ENCODE measurements around the gene GPR149. TPM values are rescaled to one million over a fixed set of nuclear protein-coding genes. Genes with fewer than 3 reads are reported as not detected.
"Not testable (repeated sequence)": the region's sequence is repeated elsewhere in the genome, so short reads cannot be mapped to it uniquely, and the experiment has no call there.

The GPR149 gene, protein sequence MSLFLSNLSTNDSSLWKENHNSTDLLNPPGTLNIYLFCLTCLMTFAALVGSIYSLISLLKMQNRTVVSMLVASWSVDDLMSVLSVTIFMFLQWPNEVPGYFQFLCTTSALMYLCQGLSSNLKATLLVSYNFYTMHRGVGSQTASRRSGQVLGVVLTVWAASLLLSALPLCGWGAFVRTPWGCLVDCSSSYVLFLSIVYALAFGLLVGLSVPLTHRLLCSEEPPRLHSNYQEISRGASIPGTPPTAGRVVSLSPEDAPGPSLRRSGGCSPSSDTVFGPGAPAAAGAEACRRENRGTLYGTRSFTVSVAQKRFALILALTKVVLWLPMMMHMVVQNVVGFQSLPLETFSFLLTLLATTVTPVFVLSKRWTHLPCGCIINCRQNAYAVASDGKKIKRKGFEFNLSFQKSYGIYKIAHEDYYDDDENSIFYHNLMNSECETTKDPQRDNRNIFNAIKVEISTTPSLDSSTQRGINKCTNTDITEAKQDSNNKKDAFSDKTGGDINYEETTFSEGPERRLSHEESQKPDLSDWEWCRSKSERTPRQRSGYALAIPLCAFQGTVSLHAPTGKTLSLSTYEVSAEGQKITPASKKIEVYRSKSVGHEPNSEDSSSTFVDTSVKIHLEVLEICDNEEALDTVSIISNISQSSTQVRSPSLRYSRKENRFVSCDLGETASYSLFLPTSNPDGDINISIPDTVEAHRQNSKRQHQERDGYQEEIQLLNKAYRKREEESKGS
- total RNA-seq: not detected

GRCh38 chr3:154430014-154430413 is at the start of gene GPR149:
GPR149 (minus strand) TSS chr3:154430190; CDS start chr3:154429615, 575 bp downstream.
- no peak for DNase-seq (ENCODE audit: low read depth in 2 of 3, low spot score in 2 of 3)

DNA sequence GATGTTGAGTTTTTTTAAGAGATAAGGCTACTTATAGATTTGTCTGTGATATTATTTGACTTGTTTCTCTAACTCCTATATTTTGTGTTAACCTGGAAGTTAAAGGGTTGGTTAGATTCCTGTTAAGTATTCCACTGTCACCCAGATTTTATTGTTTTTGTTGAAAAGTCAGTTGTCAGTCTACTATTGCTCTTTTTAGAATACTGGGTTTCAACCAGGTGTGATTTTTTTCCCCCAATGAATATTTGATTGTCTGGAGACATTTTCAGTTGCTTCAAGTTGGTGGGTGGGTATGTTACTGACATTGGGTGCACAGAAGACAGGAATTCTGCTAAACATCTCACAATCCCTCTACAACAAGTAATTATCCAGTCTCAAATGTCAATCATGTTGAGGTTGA is 43.8 kb upstream of the GPR149 start:
- no peak for DNase-seq (ENCODE audit: low read depth in 2 of 3, low spot score in 2 of 3)

DNA sequence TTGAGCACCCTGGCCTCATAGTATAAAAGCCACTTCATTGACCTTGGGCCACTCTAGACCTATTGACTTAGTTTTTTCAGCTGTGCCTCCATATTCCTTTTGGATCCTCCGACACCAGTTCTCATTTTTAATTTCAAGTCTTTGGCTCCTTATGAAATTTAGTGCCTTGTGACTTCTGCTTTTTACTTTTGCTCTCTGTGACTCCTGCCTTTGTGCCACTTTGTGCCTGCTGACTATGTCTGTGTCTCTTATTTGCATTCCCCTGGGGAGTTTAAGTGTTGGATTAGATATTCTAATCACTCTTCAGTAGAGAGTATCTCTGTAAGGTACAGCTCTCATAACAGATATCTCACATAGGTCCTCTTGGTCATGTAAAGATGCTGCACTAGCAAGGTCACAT is 39.6 kb upstream of the GPR149 start:
- DNase-seq (ENCODE audit: low read depth in 2 of 3, low spot score in 2 of 3): no peak

GRCh38 chr3:154464440-154465190 is 34.6 kb upstream of the GPR149 start:
- DNase-seq (ENCODE audit: low read depth in 2 of 3, low spot score in 2 of 3): no peak

GRCh38 chr3:154458560-154458959 is 28.6 kb upstream of the GPR149 start:
- DNase-seq (ENCODE audit: low read depth in 2 of 3, low spot score in 2 of 3): no peak

DNA sequence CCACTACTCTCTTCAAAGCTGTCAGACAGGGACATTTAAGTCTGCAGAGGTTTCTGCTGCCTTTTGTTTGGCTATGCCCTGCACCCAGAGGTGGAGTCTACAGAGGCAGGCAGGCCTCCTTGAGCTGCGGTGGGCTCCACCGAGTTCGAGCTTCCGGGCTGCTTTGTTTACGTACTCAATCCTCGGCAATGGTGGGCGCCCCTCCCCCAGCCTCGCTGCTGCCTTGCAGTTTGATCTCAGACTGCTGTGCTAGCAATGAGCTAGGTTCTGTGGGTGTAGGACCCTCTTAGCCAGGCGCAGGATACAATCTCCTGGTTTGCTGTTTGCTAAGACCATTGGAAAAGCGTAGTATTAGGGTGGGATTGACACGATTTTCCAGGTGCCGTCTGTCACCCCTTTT is 9.1 kb upstream of the GPR149 start:
- not testable (repeated sequence) for DNase-seq (ENCODE audit: low read depth in 2 of 3, low spot score in 2 of 3)

- DNase-seq (ENCODE audit: low read depth in 2 of 3, low spot score in 2 of 3): no peak
These were observed 1.1 kb upstream of the GPR149 start for GRCh38 chr3:154431043-154431442.

DNA sequence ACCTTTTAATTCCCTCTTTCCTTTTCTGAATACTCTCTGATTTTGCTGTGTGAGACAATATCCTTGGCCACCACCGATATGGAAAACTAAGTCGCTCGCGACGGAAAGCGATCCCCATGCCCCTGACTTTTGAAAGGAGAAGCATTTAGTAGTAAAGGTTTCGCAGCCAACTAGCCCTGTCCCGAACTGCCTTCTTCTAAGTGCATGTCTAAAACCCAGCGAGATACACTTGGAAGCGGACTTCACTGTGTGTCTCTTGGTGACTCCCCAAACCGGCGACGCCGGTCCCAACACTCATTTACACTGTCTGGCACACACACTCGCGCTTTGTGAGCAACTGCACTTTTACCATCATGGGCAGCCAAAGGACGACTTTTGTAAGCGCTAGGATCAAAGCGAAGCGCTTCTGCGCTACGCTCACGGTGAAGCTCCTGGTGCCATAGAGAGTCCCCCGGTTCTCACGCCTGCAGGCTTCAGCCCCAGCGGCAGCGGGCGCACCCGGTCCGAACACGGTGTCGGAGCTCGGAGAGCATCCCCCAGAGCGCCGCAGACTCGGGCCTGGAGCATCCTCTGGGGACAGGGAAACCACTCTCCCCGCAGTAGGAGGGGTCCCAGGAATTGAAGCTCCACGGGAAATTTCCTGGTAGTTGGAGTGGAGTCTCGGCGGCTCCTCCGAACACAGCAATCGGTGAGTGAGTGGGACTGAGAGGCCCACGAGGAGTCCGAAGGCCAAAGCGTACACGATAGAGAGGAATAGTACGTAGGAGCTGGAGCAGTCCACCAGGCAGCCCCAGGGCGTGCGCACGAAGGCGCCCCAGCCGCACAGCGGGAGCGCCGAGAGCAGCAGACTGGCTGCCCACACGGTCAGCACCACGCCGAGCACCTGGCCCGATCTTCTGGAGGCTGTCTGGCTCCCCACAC is 1.4 kb downstream of the GPR149 start:
- DNase-seq (ENCODE audit: low read depth in 2 of 3, low spot score in 2 of 3): peak in 1 of 3 donors; percentile 16

GRCh38 chr3:154427685-154428285 is 2.2 kb downstream of the GPR149 start:
- DNase-seq (ENCODE audit: low read depth in 2 of 3, low spot score in 2 of 3): no peak

DNA sequence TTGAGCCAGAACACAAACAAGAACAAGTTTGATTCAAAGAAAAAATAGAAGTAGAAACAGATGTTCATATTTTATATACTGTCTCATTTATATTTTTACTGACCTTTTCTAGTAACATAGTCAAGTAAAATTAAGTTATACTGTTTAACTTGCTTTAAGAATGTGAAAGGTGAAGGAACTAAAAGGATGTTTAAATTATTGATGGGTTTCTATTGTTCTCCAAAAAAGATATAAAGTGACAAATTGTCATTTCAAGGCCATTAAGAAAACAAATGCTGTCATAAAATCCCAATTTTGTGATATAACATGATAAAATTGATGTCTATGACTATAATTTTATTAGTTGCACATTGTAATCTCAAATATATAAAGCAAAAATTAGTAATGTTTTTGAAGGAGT is 7.3 kb downstream of the GPR149 start:
- no peak for DNase-seq (ENCODE audit: low read depth in 2 of 3, low spot score in 2 of 3)

DNA sequence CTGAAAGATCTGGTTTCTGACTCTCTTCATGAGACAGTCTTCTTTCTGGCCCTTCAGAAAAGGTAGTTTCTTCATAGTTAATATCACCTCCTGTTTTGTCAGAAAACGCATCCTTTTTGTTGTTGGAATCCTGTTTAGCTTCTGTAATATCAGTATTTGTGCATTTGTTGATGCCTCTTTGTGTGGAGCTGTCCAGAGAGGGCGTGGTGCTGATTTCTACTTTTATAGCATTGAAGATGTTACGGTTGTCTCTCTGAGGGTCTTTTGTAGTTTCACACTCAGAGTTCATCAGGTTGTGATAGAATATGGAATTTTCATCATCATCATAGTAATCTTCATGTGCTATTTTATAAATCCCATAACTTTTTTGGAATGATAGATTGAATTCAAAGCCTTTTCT is 8.9 kb downstream of the GPR149 start:
- DNase-seq (ENCODE audit: low read depth in 2 of 3, low spot score in 2 of 3): peak in 1 of 3 donors; percentile 53

DNA sequence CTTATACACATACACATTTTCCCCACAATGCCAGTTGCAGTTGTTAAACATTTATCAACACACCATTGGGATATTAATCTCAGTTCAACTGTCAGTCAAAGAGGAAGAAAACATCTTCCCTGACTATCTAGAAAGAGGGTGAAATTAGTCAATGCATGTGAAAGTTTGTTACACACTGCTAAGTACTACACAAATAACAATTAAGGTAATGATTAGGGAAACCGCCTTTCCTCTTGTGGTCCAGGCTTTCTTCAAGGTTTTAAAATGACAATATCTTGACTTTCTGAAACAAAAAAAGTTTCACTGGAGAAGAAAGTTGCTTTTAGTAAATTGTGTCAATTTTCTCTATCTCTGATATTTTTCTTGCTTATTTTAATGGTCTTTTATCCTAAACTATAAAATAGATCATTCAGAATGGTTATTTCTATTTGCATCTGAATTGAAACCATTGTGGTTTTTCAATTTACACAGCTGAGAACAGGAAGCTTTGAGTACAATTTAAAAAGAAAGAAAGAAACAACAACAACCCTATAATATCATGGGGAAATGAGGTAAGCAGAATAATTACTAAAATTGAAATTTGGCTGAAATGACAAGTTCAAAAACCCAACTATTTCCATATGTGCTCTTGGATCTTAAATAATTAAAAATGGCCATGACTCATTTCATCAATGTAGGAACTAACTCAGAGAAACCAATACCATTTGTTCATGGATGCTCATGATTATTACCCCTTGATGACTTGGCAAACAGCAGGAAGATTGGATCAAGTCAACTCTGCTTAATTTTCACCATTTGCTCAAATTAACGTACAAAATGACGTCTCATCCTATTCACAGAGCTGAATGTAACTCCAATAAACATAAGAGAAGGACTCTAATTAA is 31.7 kb downstream of the GPR149 start:
- no peak for DNase-seq (ENCODE audit: low read depth in 2 of 3, low spot score in 2 of 3)

DNA sequence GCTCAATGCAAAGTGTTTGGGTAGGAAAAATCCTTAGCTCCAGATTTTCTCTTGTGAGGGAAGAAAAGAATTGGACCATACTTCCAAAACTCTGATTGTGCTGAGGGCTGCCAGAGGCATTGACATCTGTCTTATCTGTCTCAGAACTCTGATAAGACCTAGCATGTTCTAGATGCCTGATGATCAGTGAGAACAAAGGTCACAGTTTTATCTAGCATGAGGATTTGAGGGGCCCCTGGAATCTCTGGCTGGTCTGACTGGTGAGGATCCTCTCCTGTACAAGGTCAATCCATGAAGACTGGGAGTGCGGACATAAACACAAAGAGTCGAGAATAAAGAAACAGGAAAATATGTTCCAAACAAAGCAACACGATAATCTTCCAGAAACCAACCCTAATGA is 40.1 kb downstream of the GPR149 start:
- DNase-seq (ENCODE audit: low read depth in 2 of 3, low spot score in 2 of 3): no peak

- no peak for DNase-seq (ENCODE audit: low read depth in 2 of 3, low spot score in 2 of 3)
These were observed 45.5 kb downstream of the GPR149 start for GRCh38 chr3:154384479-154384878.

- no peak for DNase-seq (ENCODE audit: low read depth in 2 of 3, low spot score in 2 of 3)
These were observed 51.7 kb downstream of the GPR149 start for GRCh38 chr3:154378311-154378710.

DNA sequence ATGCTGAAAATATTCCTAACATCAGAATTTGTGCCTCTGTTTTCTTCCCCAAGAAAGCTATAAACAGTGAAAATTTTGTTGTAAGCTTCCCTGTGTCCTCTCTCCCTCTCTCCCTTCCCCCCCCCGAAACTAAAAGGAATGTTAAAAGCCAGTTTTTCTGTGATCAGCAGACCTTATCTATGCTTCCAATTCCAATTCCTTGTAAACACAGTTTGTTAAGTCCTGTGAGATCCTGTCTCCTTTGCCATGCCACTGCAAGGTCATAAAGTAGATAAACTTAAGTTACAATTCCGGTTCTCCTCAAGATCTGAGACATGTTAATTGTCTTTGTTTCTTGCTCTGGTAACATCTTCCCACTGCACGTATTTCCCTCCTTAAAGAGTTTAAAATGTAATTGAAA is 62.8 kb downstream of the GPR149 start:
- no peak for DNase-seq (ENCODE audit: low read depth in 2 of 3, low spot score in 2 of 3)

DNA sequence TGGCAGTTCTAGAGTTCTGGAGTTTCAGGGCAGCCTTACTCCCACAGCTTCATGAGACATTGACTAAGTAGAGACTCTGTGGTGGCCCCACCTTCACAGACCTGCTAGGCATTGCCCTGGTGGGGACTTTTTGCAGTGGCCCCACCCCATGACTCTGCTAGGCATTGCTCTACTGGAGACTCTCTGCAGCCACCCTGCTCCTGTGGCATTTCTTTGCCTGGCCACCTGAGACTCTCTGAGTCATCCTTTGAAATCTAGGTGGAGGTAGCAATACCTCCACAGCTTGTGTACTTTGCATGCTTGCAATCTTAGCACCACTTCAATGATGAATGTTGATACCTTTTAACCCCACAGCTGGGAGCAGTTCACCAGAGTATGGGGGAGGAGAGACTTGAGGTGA is 65.1 kb downstream of the GPR149 start:
- DNase-seq (ENCODE audit: low read depth in 2 of 3, low spot score in 2 of 3): no peak

- no peak for DNase-seq (ENCODE audit: low read depth in 2 of 3, low spot score in 2 of 3)
These were observed 68.9 kb downstream of the GPR149 start for GRCh38 chr3:154361099-154361498.

- no peak for DNase-seq (ENCODE audit: low read depth in 2 of 3, low spot score in 2 of 3)
These were observed 74.0 kb downstream of the GPR149 start for GRCh38 chr3:154356009-154356408.

All from hematopoietic multipotent progenitor cell (in vitro differentiated cells).